LNCAP (cell line): ENCODE results near the gene MRGPRF.

ENCODE experiments used
- TF ChIP-seq, protein P1 (sequence below): fragments of 450-650 bp; IDR thresholded peaks from 2 replicates; pipeline ENCODE4 v1.5.1; 2017; ENCODE audit warnings: mild to moderate bottlenecking

MRGPRF gene

DNA sequence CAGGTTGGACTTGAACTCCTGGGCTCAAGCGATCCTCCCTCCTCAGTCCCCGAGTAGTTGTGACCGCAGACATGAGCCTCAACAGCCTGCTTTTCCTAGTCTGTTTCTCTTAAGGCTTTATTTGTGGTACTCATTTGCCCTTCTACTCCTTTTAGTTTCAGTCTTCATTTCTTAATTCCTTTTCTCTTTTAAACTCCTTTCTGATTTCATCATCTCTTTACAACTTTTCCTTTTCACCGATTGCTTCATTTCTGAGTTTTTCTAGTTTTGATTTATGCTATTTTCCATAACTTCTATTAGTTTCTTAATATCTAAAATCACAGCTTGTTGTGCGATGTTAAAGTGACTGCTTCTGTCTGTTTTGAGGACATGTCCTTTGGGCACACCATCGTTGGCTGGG, 17.3 kb upstream of the MRGPRF start:
- TF ChIP-seq, protein P1, sequence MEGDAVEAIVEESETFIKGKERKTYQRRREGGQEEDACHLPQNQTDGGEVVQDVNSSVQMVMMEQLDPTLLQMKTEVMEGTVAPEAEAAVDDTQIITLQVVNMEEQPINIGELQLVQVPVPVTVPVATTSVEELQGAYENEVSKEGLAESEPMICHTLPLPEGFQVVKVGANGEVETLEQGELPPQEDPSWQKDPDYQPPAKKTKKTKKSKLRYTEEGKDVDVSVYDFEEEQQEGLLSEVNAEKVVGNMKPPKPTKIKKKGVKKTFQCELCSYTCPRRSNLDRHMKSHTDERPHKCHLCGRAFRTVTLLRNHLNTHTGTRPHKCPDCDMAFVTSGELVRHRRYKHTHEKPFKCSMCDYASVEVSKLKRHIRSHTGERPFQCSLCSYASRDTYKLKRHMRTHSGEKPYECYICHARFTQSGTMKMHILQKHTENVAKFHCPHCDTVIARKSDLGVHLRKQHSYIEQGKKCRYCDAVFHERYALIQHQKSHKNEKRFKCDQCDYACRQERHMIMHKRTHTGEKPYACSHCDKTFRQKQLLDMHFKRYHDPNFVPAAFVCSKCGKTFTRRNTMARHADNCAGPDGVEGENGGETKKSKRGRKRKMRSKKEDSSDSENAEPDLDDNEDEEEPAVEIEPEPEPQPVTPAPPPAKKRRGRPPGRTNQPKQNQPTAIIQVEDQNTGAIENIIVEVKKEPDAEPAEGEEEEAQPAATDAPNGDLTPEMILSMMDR = no peak

DNA sequence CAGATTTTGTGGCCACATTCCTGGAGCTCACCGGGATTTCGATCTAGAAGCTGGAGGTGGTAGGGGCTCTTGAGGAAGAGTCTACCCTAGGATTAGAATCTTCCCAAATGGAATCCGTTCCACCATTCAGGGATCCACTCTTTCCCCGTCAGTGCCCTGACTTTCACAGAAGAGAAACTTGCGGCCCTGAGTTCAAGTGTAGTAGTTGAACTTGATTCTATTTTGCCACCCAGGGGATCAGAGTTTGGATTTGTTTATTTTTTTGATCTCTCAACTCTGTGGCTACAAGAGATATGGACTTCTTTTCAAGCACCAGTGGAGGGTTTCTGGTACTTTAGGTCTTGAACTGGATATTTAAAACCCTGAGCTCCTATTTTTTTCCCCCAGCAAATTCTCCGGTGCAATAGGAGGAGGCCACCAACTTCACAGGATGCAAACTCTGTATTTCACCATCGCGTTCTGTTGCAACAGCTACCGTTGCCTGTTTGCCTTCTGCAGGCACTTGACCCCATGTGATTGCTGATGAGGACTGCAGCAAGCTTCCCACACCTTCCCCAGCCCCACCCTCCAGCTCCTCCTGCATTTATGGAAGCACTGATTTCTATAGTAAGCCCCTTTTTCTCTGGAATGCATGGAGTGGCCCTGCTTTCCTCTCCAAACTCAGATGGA, 14.8 kb upstream of the MRGPRF start:
- TF ChIP-seq, protein P1 = no peak

DNA sequence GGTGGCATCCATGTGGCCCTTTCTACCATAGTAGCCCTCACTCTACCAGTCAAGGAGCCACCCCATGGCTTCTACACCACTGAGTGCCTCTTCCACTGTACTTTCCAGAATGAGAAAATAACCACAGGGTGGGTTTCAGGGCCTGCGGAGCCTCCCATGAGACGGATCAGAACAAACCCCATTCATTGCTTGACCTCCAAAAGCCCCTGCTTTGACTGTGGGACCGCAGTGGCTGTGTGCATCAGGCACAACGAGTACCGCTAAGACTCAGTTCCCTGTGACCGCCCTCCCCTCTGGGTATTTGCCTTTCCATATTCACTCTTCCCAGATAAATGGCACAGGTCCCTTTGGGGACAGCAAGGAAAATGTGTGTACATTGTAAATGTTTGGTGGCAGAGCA, 11.5 kb upstream of the MRGPRF start:
- TF ChIP-seq, protein P1 = no peak

DNA sequence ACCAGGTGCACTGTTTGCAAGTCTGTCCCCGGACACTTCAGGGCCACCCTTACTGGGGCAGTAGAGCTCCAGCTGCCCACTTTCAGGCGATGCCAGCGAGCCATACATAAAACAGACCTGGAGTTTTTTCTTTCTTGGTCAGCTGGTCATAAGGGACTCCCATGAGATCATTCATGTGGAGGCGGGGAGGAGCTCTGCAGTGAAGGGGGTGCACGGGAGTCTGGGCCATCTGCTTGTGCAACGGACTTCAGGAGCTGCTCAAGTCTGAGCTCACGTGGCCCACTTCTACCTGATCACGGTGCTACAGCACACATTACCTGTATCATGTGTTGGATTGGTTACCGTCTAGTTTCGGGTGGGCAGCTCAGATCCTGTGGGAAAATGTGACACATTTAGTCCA, 9.2 kb upstream of the MRGPRF start:
- TF ChIP-seq, protein P1 = no peak

DNA sequence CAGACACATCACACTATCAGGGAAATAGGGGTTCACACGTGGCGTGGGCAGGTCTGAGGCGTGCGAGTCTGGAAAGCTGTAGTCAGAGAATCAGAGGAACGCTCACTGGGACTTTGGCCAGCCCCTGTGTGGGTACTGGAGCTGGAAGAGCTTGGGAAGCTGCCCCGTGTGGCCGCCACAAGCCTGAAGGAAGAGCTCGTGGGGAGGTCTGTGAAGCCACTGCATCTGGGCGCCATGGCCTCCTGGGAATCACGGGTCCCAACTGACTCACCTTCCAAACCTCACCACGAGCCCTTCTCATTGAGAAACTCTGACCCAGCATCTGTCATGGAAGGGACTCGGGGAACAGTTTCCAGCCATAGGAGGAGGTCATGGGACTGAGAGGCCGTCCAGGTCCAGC, 5.9 kb upstream of the MRGPRF start:
- TF ChIP-seq, protein P1 = no peak

- TF ChIP-seq, protein P1 = no peak
Observed at GRCh38 chr11:69017951-69018350, 4.9 kb upstream of the MRGPRF start.

DNA sequence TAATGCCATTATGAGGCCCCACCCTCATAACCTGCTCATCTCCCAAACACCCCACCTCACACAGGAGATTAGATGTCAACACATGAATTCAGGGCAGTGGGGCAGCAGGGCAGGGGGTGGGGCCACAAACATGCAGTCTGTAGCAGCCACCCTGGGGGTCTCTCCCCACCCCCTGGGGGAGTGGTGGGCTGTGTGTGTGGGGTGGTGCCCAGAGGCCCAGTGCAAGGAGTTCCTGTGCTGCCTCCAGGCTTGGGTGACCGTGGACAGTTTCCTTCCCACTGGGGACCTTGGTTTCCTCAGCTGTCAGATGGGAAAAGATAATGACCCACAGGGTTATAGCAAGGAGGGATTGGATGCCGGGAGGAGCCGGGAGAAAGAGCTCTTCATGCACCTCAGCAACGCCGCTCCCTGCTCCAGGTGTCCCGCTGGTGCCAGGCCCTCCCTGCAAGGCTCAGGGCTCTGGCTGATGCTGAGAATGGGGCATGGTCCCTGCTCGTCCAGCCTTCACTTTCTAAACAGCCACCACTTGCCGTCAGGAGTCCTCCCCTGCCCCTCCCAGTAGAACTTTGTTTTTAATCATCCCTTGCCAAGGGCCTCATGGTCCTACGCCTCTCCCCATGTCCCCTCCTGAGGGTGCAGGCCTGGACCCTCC, 2.0 kb upstream of the MRGPRF start:
- TF ChIP-seq, protein P1 = no peak
